Fibroblast of mammary gland (primary cell): ENCODE measurements around the gene KLF1.

ENCODE experiments used
- DNase-seq: peaks from one replicate; pipeline ENCODE4 v3.0.0-alpha.2; 2010; ENCODE audit warnings: low read depth
- H3K4me3 ChIP-seq: 2 replicates; pipeline ENCODE4 v1.5.1; 2011; ENCODE audit warnings: low read depth, mild to moderate bottlenecking, low read length, moderate library complexity; ENCODE audit not compliant: control insufficient read depth
- TF ChIP-seq, protein P1 (sequence below): conservative IDR thresholded peaks from 2 replicates; pipeline ENCODE4 v1.5.1; 2011; ENCODE audit warnings: low read depth, low read length, inconsistent platforms; ENCODE audit not compliant: control insufficient read depth, insufficient read depth

Gene KLF1

GRCh38 chr19:12872941-12873890 lies 13.8 kb downstream of the KLF1 start:
- DNase-seq, result peak; percentile 61
- H3K4me3 ChIP-seq, result no peak overlapping the region
- TF ChIP-seq, protein P1, sequence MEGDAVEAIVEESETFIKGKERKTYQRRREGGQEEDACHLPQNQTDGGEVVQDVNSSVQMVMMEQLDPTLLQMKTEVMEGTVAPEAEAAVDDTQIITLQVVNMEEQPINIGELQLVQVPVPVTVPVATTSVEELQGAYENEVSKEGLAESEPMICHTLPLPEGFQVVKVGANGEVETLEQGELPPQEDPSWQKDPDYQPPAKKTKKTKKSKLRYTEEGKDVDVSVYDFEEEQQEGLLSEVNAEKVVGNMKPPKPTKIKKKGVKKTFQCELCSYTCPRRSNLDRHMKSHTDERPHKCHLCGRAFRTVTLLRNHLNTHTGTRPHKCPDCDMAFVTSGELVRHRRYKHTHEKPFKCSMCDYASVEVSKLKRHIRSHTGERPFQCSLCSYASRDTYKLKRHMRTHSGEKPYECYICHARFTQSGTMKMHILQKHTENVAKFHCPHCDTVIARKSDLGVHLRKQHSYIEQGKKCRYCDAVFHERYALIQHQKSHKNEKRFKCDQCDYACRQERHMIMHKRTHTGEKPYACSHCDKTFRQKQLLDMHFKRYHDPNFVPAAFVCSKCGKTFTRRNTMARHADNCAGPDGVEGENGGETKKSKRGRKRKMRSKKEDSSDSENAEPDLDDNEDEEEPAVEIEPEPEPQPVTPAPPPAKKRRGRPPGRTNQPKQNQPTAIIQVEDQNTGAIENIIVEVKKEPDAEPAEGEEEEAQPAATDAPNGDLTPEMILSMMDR, result no peak

- H3K4me3 ChIP-seq, result no peak overlapping the region
- TF ChIP-seq, protein P1, result no peak
- DNase-seq, result no peak
Observed at GRCh38 chr19:12872255-12872654, 14.7 kb downstream of the KLF1 start.

- H3K4me3 ChIP-seq, result no peak overlapping the region
- no peak for DNase-seq
- TF ChIP-seq, protein P1, result no peak
Observed at GRCh38 chr19:12871681-12872080, 15.3 kb downstream of the KLF1 start.

- H3K4me3 ChIP-seq, result no peak overlapping the region
- TF ChIP-seq, protein P1, result no peak
- no peak for DNase-seq
Observed at GRCh38 chr19:12868540-12869112, 18.4 kb downstream of the KLF1 start.

DNA sequence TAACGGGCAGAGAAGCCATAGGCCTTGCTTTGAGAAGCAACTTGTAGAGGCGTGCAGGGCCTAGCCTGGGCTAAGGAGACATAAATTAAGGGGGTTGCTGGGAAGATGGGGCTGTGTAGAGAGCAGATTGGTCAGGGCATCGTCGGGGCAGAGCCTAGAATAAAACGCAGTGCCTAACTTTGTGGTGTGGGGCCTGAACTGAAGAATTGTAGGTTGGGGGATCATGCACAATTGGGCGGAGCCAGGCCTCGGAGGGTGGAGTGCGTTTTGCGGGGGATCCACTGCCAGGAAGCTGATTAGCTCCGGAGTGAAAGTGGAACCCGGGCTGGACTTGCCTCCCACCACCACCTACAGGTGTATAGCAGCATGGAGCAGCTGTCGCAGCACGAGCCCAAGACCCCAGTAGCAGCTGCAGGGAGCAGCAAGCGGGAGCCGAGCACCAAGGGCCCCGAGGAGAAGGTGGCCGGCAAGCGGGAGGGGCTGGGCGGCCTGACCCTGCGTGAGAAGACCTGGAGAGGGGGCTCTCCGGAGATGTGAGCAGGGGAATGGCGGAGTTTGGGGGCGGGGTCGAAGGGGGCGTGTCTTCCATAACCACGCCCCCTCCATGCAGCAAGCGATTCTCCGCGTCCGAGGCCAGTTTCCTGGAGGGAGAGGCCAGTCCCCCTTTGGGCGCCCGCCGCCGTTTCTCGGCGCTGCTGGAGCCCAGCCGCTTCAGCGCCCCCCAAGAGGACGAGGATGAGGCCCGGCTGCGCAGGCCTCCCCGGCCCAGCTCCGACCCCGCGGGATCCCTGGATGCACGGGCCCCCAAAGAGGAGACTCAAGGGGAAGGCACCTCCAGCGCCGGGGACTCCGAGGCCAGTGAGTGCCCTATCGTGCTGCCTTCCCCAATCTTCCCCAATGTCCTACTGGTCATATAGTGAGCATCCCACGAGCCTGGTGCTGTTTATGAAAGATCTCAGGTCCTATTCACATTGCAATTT lies 19.6 kb downstream of the KLF1 start:
- TF ChIP-seq, protein P1, result no peak
- peak; percentile 45 for DNase-seq

DNA sequence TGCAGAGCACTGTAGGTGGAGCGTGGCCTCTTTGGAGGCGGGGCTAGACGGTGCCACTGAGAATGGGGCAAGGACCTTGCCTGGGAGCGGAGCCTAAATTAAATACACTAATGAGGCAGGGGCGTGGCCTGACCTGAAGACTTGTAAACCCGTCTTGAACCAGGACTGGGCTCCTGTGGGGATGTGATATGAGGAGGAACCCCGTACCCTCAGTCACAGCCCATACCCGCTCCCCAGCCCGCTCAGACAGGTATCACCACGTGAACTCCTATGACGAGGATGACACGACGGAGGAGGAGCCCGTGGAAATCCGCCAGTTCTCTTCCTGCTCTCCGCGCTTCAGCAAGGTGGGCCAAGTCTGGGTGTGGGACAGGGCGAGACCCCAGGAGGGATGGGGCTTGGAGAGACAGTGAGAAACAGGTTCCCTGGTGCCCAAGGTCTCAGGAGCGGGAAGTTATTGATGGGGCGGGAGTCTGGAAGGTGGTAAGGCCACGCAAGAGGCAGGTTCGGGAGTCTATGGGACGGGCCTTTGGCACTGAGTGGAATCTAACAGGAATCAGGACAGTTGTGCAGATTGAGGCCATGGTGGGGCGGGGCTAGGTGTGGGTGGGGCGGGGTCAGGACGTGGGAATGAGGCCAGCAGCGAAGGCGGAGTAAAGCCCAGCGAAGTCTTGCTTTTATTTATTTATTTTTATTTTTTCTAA lies 20.4 kb downstream of the KLF1 start:
- H3K4me3 ChIP-seq, result no peak overlapping the region
- TF ChIP-seq, protein P1, result no peak
- no peak for DNase-seq

More for the DNA sequence above, 19.6 kb downstream of the KLF1 start:
- peak overlapping the region; percentile 29 for H3K4me3 ChIP-seq
